ENCODE measurements around the gene ASB2.

Gene ASB2

GRCh38 chr14:93997916-93998870, 21.8 kb upstream of the ASB2 start:
- H3K4me1 Mint-ChIP-seq: no peaks in the 10 kb centered on the region
- no peak overlapping the region for H3K27ac Mint-ChIP-seq (ENCODE audit: low read depth)
- no peak for ATAC-seq (replicated peaks; ENCODE audit: extremely low read depth, poor library complexity, severe bottlenecking)
- no peak overlapping the region for H3K4me3 Mint-ChIP-seq
- H3K36me3 Mint-ChIP-seq (ENCODE audit: insufficient read depth): no peaks in the 10 kb centered on the region
- DNase-seq (ENCODE audit: low spot score in 2 of 2): no peak
- H3K9me3 Mint-ChIP-seq: no peaks in the 10 kb centered on the region
- no peaks in the 10 kb centered on the region for H3K27me3 Mint-ChIP-seq

DNA sequence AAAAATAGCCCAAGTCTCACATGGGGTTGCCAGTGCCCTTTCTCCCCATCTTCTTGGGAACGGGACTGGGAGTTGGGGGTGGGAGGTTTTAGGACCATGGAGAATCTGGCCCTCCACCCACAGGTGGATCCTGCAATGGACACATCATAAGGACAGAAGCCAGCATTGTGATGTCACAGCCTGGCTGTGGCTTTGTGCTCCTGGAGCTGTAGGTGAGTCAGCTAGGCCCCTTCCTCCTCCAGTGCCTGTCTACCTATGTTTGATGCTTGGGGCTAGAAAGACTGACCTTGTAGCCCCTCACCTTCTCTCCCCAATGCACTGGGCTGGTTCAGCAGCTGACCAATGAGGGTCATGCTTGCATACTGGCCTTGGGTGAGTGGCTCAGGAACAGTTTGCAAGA, 20.7 kb upstream of the ASB2 start, which contains the start of gene CCDC197:
CCDC197 (plus strand) TSS at position 220 of the 400 bp plus-strand sequence. CDS start 831 bp downstream, outside the sequence.
- no peak for ATAC-seq (replicated peaks; ENCODE audit: extremely low read depth, poor library complexity, severe bottlenecking)
- no peak within 1 kb of the TSS for H3K4me3 Mint-ChIP-seq
- no peaks in the 10 kb centered on the region for H3K27me3 Mint-ChIP-seq

GRCh38 chr14:93996130-93996695, 19.8 kb upstream of the ASB2 start:
- H3K27ac Mint-ChIP-seq (ENCODE audit: low read depth): no peak overlapping the region
- H3K4me3 Mint-ChIP-seq: no peak overlapping the region

More for the DNA sequence above, 20.7 kb upstream of the ASB2 start, which contains the start of gene CCDC197:
- Mint-ChIP-seq H3K9me3 (no peaks in the 10 kb centered on the region), H3K4me1 (no peaks in the 10 kb centered on the region), H3K27ac (ENCODE audit: low read depth) (no peak within 1 kb of the TSS), H3K36me3 (ENCODE audit: insufficient read depth) (no peaks in the 10 kb centered on the region)
- no peak for DNase-seq (ENCODE audit: low spot score in 2 of 2)

DNA sequence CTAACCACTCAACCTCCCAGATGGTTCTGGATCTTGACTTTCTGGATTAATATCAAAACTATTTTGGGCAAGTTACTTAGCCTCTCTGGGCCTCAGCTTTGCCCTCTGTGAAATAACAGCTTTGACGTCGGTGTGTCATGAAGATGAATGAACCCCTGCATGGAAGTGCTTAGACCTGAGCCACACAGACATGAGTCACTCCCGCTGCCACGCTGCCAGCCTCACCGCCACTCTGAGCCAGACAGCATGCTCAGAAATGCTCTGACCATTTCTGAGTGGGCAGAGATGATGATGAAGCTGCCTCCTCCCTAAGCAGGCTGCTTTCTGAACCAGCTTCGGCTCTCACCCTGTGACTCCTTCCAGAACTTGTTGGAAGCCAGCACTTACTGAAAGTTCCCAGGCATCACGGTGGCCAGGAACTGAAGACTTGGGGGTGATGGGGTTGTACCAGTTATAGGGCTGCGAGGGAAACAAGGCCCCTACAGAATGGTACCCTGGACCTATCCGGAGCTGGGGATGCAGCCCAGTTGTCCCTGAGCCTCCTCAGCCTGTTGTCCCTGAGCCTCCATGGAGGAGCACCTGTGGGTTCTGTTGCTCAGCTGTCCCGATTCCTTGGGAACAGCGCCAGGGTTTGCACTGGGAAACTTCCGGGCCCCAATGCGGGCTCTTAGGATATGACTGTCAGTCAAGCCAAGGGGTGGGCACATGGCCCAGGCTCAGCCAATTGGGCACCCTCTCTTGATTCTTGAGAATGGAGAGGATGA, 18.7 kb upstream of the ASB2 start:
- H3K4me3 Mint-ChIP-seq: no peak overlapping the region
- H3K36me3 Mint-ChIP-seq (ENCODE audit: insufficient read depth): no peaks in the 10 kb centered on the region
- no peaks in the 10 kb centered on the region for H3K9me3 Mint-ChIP-seq
- DNase-seq (ENCODE audit: low spot score in 2 of 2): no peak
- no peaks in the 10 kb centered on the region for H3K27me3 Mint-ChIP-seq
- no peaks in the 10 kb centered on the region for H3K4me1 Mint-ChIP-seq
- no peak overlapping the region for H3K27ac Mint-ChIP-seq (ENCODE audit: low read depth)
- no peak for ATAC-seq (replicated peaks; ENCODE audit: extremely low read depth, poor library complexity, severe bottlenecking)

More at GRCh38 chr14:93996130-93996695, 19.8 kb upstream of the ASB2 start:
- no peaks in the 10 kb centered on the region for H3K27me3 Mint-ChIP-seq
- H3K36me3 Mint-ChIP-seq (ENCODE audit: insufficient read depth): no peaks in the 10 kb centered on the region
- H3K9me3 Mint-ChIP-seq: no peaks in the 10 kb centered on the region
- DNase-seq (ENCODE audit: low spot score in 2 of 2) (no peak), ATAC-seq (replicated peaks; ENCODE audit: extremely low read depth, poor library complexity, severe bottlenecking) (no peak)
- no peaks in the 10 kb centered on the region for H3K4me1 Mint-ChIP-seq

- Mint-ChIP-seq H3K27me3 (no peaks in the 10 kb centered on the region), H3K4me1 (no peaks in the 10 kb centered on the region), H3K27ac (ENCODE audit: low read depth) (no peak overlapping the region), H3K9me3 (no peaks in the 10 kb centered on the region), H3K4me3 (no peak overlapping the region), H3K36me3 (ENCODE audit: insufficient read depth) (no peaks in the 10 kb centered on the region)
- no peak for DNase-seq (ENCODE audit: low spot score in 2 of 2)
- no peak for ATAC-seq (replicated peaks; ENCODE audit: extremely low read depth, poor library complexity, severe bottlenecking)
Measured at GRCh38 chr14:93993382-93993781, 17.0 kb upstream of the ASB2 start.

DNA sequence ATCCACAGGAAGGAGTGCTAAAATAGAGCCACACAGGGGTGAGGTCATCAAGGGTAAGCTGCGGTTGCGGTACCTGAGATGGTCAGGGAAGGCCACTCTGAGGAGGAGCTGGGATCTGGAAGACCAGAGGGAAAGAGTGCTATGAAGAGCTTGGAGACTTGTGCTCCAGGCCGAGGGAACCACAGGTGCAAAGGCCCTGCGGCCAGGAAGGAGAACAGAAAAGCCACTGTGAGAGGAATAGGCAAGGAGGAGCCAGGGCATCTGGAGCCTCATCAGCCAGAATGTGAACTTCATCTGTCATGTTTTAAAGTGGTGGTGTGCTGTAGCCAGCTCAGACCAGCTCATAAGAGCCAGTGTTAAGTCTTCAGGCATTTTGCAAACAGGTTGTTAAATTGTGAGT, 15.3 kb upstream of the ASB2 start:
- Mint-ChIP-seq H3K4me3 (no peak overlapping the region), H3K27me3 (no peaks in the 10 kb centered on the region), H3K36me3 (ENCODE audit: insufficient read depth) (no peaks in the 10 kb centered on the region), H3K9me3 (no peaks in the 10 kb centered on the region), H3K4me1 (no peaks in the 10 kb centered on the region), H3K27ac (ENCODE audit: low read depth) (no peak overlapping the region)
- ATAC-seq (replicated peaks; ENCODE audit: extremely low read depth, poor library complexity, severe bottlenecking) (no peak), DNase-seq (ENCODE audit: low spot score in 2 of 2) (no peak)

DNA sequence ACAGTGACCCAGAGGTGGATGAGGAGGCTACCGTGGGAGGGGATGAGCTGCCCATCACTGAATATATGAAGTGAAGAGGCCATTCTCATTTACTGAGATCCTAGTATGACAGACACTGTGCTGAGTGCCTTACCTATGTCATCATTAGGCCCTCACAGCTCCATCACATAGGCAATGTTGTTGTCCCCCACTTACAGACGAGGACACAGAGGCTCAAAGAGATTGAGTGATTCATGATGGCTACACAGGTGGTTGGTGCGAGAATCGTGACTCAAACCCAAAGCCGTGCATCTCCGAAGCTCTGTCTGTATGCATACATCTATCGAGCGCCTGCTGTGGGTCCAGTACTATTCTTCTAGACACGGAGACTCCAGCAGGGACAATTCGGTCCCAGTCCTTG, 14.8 kb upstream of the ASB2 start:
- H3K27ac Mint-ChIP-seq (ENCODE audit: low read depth): no peak overlapping the region
- DNase-seq (ENCODE audit: low spot score in 2 of 2) (no peak), ATAC-seq (replicated peaks; ENCODE audit: extremely low read depth, poor library complexity, severe bottlenecking) (no peak)
- H3K4me1 Mint-ChIP-seq: no peaks in the 10 kb centered on the region
- H3K4me3 Mint-ChIP-seq: no peak overlapping the region
- no peaks in the 10 kb centered on the region for H3K27me3 Mint-ChIP-seq
- no peaks in the 10 kb centered on the region for H3K36me3 Mint-ChIP-seq (ENCODE audit: insufficient read depth)
- H3K9me3 Mint-ChIP-seq: no peaks in the 10 kb centered on the region

GRCh38 chr14:93989939-93990338, 13.6 kb upstream of the ASB2 start:
- no peak overlapping the region for H3K4me3 Mint-ChIP-seq
- no peaks in the 10 kb centered on the region for H3K4me1 Mint-ChIP-seq
- H3K27me3 Mint-ChIP-seq: peaks cover under 1% of the 10 kb centered on the region
- ATAC-seq (replicated peaks; ENCODE audit: extremely low read depth, poor library complexity, severe bottlenecking): no peak
- no peaks in the 10 kb centered on the region for H3K9me3 Mint-ChIP-seq
- H3K27ac Mint-ChIP-seq (ENCODE audit: low read depth): no peak overlapping the region
- H3K36me3 Mint-ChIP-seq (ENCODE audit: insufficient read depth): no peaks in the 10 kb centered on the region
- no peak for DNase-seq (ENCODE audit: low spot score in 2 of 2)

DNA sequence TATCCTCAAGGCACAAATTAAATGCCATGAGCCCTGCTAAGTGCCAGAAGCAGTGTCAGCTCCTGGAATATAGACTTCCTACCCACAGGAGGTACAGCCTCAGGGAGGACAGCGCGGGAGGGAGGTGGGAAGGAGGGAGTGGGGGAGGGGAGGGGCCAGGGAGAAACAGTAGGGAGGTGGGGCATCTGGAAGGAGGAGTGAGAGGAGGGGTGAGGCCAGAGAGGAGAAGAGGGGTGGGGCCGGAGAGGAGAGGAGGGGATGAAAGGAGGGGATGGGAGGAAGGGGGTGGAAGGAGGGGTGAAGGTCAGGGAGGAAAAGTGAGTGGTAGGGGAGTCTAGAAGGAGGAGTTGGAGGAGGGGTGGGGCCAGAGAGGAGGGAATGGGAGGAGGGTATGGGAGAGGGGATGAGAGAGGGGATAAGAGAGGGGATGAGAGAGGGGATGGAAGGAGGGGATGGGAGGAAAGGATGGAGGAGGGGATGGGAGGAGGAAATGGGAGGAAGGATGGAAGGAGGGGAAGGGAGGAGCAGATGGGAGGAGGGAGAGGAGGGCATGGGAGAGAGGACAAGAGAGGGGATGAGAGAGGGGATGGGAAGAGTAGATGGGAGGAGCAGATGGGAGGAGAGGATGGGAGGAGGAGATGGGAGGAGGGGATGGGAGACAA, 11.6 kb upstream of the ASB2 start:
- no peak for DNase-seq (ENCODE audit: low spot score in 2 of 2)
- Mint-ChIP-seq H3K4me3 (no peak overlapping the region), H3K27me3 (peaks cover 8% of the 10 kb centered on the region), H3K4me1 (no peaks in the 10 kb centered on the region), H3K36me3 (ENCODE audit: insufficient read depth) (no peaks in the 10 kb centered on the region), H3K27ac (ENCODE audit: low read depth) (no peak overlapping the region), H3K9me3 (no peaks in the 10 kb centered on the region)
- ATAC-seq (replicated peaks; ENCODE audit: extremely low read depth, poor library complexity, severe bottlenecking): no peak

DNA sequence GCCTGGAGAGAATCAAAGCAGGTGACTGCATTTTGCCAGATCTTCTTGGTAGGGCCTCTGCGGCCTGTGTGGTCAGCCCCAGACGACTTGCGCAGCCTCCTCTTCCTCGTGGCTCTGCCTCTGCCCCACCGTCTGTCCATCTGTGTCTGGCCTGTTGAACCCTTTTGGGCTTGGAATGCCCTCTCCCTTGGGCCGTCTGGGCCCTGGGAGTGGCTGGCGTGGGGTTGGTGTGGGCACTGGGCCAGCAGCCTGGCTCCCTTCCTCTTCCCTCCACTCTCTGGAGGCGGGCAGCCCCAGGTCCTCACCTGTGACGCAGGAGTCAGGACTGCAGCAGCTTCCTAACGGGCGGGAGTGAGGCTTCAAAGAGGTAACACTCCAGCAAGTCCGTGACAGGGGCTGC, 11.0 kb upstream of the ASB2 start:
- ATAC-seq (replicated peaks; ENCODE audit: extremely low read depth, poor library complexity, severe bottlenecking): no peak
- H3K9me3 Mint-ChIP-seq: no peaks in the 10 kb centered on the region
- no peak overlapping the region for H3K27ac Mint-ChIP-seq (ENCODE audit: low read depth)
- DNase-seq (ENCODE audit: low spot score in 2 of 2): no peak
- no peak overlapping the region for H3K4me3 Mint-ChIP-seq
- H3K4me1 Mint-ChIP-seq: no peaks in the 10 kb centered on the region
- peaks cover 8% of the 10 kb centered on the region for H3K27me3 Mint-ChIP-seq
- no peaks in the 10 kb centered on the region for H3K36me3 Mint-ChIP-seq (ENCODE audit: insufficient read depth)

- DNase-seq (ENCODE audit: low spot score in 2 of 2) (no peak), ATAC-seq (replicated peaks; ENCODE audit: extremely low read depth, poor library complexity, severe bottlenecking) (no peak)
- Mint-ChIP-seq H3K36me3 (ENCODE audit: insufficient read depth) (no peaks in the 10 kb centered on the region), H3K27ac (ENCODE audit: low read depth) (no peak overlapping the region), H3K4me1 (no peaks in the 10 kb centered on the region), H3K4me3 (no peak overlapping the region), H3K27me3 (peaks cover 8% of the 10 kb centered on the region), H3K9me3 (no peaks in the 10 kb centered on the region)
Measured at GRCh38 chr14:93986955-93987354, 10.6 kb upstream of the ASB2 start.

GRCh38 chr14:93984987-93985410, 8.6 kb upstream of the ASB2 start:
- H3K4me3 Mint-ChIP-seq: no peak overlapping the region
- peaks cover 3% of the 10 kb centered on the region for H3K36me3 Mint-ChIP-seq (ENCODE audit: insufficient read depth)
- ATAC-seq (replicated peaks; ENCODE audit: extremely low read depth, poor library complexity, severe bottlenecking) (no peak), DNase-seq (ENCODE audit: low spot score in 2 of 2) (no peak)
- H3K27me3 Mint-ChIP-seq: peaks cover 8% of the 10 kb centered on the region
- H3K9me3 Mint-ChIP-seq: no peaks in the 10 kb centered on the region
- peaks cover 8% of the 10 kb centered on the region for H3K4me1 Mint-ChIP-seq
- H3K27ac Mint-ChIP-seq (ENCODE audit: low read depth): no peak overlapping the region
